GM12872 (cell line): ENCODE data around the gene TTYH3.

Experiments used
- TF ChIP-seq, protein P1 (sequence below): IDR thresholded peaks from 3 replicates; pipeline ENCODE4 v1.5.1; 2011; ENCODE audit warnings: low read depth, mild to moderate bottlenecking, low read length, moderate library complexity; ENCODE audit not compliant: insufficient read depth

TTYH3 gene

DNA sequence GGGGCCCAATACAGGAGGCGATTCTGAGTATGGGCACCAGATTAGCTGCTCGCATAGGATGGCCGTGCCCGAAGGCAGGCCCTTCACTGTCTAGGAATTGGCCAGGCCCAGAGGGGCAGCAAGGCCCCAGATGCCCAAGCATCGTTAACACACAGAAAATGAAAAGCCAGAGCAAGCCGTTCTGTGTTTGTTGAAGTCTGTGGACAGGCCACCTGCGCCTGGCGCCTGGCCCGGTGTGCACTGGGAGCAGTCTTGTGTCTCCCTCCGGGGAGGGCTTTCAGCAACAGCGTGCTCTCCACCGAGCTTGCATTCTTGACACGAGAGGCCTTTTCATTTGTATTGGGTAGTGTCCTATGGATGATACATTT is 34.5 kb upstream of the TTYH3 start:
- TF ChIP-seq, protein P1, sequence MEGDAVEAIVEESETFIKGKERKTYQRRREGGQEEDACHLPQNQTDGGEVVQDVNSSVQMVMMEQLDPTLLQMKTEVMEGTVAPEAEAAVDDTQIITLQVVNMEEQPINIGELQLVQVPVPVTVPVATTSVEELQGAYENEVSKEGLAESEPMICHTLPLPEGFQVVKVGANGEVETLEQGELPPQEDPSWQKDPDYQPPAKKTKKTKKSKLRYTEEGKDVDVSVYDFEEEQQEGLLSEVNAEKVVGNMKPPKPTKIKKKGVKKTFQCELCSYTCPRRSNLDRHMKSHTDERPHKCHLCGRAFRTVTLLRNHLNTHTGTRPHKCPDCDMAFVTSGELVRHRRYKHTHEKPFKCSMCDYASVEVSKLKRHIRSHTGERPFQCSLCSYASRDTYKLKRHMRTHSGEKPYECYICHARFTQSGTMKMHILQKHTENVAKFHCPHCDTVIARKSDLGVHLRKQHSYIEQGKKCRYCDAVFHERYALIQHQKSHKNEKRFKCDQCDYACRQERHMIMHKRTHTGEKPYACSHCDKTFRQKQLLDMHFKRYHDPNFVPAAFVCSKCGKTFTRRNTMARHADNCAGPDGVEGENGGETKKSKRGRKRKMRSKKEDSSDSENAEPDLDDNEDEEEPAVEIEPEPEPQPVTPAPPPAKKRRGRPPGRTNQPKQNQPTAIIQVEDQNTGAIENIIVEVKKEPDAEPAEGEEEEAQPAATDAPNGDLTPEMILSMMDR: no peak

DNA sequence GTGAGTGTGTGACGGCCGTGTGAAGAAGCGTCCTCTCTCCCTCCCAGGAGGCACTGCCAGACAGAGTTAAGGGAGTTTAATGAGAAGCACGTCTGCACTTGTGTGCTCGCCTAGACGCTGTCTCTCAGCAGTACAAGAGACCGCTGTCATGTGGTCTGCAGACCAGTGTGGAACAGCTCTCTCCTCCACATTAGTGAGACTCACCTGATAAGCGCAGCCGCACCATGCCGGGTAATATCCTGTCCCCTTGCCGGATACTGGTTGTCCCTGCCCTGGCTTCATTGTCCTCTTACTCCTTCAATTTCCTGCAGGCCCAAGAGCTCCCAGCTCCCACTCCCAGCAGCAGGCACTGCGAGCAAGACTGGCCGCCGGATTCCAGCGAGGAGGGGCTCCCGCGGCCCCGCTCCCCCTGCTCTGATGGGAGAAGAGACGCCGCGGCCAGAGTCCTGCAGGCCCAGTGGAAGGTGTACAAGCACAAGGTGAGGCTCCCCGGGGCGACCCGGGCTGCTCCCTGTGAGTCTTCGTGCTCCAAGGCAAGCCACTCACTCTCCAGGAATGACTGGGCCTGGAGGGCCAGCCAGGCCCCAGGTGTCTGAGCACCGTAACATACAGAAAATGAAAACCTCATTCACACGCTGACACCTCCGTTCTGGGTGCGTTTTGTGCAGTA is 33.5 kb upstream of the TTYH3 start:
- TF ChIP-seq, protein P1: no peak

DNA sequence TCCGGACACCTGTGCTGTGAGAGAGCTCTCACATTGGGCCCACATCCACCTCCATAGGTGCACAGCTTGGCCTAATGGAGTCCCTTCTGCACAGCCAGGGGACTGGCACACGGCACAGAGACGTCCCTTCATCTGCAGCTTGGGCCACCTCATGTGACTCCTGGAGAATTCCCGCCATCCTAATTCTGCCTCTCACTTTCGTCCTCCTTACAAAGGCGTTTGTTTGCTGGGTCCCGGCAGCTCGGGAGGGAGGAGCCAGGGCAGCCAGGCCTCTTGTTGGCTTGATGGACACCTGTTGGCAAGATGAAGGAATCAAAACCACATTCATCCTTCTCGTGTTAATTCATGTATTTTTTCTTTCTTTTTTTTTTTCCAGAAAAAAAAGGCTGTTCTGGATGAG is 30.7 kb upstream of the TTYH3 start:
- TF ChIP-seq, protein P1: no peak

DNA sequence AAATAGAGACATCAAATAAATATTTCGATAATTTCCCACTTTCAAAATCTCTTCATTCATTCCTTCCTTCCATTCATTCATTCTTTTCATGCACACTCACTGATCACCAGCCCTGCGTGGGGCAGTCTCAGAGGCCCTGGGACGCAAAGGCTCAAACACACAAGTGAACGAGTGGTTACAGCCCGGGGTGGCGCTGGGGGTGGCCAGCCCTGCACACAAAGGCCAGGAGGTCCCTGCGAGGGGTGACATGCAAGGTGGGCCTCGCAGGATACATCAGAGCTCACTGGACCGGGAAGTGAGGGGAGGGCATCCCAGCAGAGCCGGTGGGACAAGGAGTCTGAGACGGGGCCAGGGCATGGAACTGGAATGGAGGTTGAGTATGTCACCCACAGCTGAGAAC is 29.9 kb upstream of the TTYH3 start:
- TF ChIP-seq, protein P1: no peak

DNA sequence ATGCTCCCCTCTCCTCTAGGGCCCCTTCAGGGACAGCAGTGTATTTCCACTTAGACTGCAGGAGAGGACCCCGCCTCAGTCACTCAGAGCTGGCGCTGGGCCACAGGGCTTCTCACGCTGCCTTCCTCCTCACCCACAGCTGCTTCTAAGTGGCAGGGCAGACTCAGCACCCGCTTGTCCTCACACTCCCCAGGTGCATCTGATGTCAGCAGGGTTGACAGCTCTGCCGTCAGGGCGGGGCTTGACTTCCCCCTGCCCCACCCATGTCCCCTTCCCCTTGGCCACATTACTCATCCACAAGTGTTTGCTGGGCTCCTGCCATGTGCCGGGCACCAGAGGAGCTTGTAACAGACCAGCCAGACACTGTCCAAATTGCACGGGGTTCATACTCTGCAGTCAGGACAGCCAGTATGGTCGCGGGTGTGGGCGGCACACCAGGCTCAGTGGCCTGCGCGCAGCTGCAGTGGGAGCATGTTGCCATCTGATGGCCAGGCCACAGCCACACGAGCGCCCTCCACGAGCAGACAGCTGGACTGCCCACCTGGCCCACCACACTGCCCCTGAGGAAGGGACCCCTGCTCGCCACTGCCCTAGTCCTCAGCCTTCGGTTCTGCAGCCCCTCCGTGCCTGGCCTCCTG is 29.3 kb upstream of the TTYH3 start:
- TF ChIP-seq, protein P1: no peak

DNA sequence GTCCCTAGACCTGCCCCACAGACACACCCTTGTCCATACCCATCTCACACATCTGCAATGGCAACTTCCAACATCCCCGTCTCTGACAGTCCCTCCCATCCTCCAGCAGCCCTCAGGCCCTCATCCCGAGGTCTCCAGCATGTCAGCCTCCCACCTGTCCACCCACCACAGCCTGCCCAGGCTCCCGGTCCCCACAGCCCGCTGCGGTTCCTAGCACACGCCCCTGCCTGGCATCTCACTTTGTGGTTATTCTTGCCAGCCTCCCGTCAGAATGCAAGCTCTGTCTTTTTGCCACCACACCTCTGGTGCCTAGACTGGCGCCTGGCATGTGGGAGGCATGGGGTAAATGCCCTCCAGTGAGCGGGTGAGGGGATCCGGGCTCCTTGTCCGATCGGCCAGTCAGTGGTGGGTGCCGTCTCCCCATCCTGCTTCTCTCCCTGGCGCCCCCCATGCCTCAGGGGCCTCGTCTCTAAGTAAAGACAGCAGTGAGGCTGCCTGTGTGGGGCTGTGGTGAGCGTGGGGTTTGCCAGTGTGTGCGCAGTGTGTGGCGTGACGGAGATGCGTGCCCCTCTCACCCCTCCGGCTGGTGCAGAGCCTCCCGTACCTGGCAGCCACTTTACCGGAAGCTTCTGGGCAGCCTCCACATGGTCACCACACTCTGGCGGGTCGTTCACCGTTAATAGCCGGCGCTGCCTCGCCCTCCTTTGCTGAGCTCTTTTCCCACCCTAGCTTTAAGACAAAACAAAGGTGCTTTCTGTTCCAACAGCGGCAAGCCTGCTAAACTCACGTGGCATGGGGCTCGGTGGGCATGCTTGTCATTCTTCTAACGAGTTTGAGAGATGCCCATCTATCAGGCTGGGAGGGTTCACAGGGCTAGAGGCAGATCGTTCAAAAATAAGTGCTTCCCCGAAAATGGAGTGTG is 28.5 kb upstream of the TTYH3 start:
- TF ChIP-seq, protein P1: no peak

DNA sequence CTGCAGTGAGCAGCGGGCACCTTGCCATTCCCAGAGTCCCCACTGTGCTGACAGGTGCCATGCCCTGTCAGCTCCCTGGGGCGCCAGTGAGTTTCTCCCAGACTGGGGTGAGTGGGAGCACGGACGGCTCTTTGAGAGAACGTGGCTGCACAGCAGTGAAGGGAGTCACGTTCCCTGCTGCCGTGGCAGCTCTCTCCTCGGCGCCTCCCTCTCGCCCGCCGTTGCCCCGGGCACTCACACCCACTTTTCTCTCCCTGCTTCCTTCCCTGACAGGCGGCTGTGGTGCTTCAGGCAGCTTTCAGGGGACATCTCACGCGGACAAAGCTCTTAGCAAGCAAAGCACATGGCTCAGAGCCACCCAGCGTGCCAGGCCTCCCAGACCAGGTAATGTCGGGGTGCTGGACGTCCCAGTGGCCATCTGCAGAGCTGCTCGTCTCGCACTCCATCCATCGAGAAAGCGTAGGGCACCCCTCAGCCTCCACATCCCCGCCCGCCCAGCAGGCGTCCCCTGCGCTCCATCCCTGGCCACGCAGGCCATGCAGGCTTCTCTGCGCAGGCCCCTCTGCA is 27.1 kb upstream of the TTYH3 start:
- TF ChIP-seq, protein P1: no peak
